DOHH2 (cell line): ENCODE data around the gene MAX.

ENCODE experiments used
- CTCF ChIP-seq: fragments of 200-600 bp; sonication (generic); IDR thresholded peaks from one replicate; pipeline ENCODE4 v1.5.1; 2014; ENCODE audit warnings: antibody characterized with exemption, mild to moderate bottlenecking, low read depth, low read length; ENCODE audit not compliant: poor library complexity, severe bottlenecking
- EZH2phosphoT487 ChIP-seq: fragments of 200-600 bp; sonication (generic); IDR thresholded peaks from 2 replicates; pipeline ENCODE4 v1.6.1; 2017; ENCODE audit warnings: borderline replicate concordance, mild to moderate bottlenecking, antibody characterized with exemption, low read length, moderate library complexity, mixed read lengths

GRCh38 chr14:65079201-65079600 lies 23.1 kb downstream of the MAX start:
- TF ChIP-seq CTCF = no peak
- no peak for TF ChIP-seq EZH2phosphoT487
